RKO (cell line): ENCODE measurements around the gene LITAFD.
"Not testable (repeated sequence)": the region's sequence is repeated elsewhere in the genome, so short reads cannot be mapped to it uniquely, and the experiment has no call there.

Source experiments
- DNase-seq: peaks from one replicate; pipeline ENCODE4 v3.0.0-alpha.2; 2016; ENCODE audit warnings: low spot score

LITAFD gene

DNA sequence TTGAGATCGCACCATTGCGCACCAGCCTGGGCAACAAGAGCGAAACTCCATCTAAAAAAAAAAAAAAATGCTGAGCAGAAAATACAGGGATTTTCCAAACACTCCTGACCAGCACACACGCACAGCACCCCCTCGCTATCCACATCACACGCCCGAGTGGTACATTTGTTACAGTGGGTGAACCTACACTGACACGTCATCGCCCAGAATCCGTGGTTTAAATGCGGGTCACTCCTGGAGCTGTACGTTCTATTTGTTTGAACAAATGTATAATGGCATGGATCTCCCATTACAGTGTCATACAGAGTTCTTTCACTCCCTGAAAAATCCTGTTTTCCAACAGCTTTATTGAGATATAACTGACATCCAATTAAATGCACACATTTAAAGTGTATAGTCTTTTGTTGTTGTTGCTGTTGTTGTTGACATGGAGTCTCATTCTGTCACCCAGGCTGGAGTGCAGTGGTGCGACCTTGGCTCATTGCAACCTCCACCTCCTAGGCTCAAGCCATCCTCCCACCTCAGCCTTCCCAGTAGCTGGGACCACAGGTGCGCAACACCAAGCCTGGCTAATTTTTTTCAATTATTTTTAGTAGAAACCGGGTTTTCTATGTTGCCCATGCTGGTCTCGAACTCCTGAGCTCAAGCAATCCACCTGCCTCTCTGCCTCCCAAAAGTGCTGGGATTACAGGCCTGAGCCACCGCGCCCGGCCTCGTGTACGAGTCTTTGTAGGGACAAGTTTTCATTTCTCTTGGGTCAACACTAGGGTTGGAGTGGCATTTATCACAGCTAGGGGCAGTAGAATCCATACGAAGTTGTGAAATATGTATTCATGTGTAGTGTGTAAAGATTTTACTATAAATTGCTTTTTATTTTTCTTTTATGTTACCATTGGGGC, 8.9 kb upstream of the LITAFD start:
- DNase-seq: peak; percentile 38

- not testable (repeated sequence) for DNase-seq
Observed at GRCh38 chr16:8873866-8874195, 8.3 kb upstream of the LITAFD start.

- DNase-seq: no peak
Observed at GRCh38 chr16:8874388-8874787, 7.8 kb upstream of the LITAFD start.

DNA sequence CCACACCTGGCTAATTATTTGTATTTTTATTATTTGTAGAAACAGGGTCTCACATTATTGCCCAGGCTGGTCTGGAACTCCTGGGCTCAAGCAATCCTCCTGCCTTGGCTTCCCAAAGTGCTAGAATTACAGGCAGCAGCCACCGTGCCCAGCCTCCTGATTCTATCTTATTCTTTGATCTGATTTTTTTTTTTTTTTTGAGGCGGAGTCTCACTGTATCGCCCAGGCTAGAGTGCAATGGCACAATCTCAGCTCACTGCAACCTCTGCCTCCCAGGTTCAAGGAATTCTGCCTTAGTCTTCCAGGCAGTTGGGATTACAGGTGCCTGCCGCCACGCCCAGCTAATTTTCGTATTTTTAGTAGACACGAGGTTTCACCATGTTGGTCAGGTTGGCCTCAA, 6.8 kb upstream of the LITAFD start:
- DNase-seq: not testable (repeated sequence)

DNA sequence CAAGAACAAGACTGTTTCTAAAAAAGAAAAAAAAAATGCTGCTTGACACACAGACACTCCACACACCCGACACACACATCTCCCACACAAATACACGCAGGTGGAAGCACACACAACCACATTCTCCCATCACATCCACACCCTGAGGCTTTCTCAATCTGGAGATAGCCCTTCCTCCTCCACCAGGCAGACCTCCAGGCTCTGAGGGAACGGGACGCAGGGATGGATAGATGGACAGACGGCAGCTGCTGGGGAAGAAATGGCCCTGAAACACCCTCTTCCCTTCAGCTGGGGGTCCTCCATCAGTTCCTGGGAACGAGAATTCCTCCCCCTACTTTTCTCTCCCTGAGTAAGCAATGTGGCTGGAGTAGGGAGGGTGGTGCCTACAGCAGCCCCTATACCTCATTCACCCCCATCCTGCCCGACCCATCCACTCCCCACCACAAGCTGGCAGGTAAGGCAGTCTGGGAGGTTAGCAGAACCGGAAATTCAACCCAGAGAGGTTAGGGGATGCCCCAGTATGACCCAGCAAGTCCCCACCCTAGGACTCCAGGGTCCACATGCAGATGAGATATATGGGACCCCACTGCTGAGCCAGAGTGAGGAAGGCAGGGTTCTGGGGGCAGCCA, 4.1 kb upstream of the LITAFD start:
- DNase-seq: no peak

GRCh38 chr16:8878523-8878911, 3.6 kb upstream of the LITAFD start:
- DNase-seq: no peak

- no peak for DNase-seq
Observed at GRCh38 chr16:8880839-8881510, 1.2 kb upstream of the LITAFD start.

DNA sequence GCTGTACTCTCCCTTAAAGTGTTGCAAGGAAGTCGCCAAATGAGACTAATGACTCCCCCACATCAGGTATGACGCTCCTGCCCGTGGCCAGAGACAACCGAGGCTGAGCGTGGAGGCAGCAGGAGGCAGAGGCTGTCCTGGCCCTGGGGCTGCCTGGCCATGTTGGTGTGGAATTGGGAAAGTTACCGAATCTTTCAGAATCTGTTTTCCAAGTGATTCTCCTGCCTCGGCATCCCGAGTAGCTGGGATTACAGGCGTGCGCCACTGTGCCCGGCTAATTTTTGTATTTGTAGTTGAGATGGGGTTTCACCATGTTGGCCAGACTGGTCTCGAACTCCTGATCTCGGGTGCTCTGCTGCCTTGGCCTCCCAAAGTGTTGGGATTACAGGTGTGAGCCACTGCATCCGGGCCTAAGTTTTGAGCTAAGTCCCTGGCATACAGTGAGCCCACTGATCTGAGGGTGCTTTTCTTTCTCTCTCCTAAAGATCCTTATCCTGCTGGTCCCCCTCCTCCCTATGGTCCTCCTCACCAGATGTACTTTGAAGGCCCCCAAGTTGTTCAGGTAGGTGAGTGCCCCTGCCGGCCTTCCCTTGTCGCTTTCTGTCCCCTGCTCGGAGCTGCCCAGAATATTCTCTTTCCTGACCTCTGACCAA, 700 bp downstream of the LITAFD start:
- no peak for DNase-seq

DNA sequence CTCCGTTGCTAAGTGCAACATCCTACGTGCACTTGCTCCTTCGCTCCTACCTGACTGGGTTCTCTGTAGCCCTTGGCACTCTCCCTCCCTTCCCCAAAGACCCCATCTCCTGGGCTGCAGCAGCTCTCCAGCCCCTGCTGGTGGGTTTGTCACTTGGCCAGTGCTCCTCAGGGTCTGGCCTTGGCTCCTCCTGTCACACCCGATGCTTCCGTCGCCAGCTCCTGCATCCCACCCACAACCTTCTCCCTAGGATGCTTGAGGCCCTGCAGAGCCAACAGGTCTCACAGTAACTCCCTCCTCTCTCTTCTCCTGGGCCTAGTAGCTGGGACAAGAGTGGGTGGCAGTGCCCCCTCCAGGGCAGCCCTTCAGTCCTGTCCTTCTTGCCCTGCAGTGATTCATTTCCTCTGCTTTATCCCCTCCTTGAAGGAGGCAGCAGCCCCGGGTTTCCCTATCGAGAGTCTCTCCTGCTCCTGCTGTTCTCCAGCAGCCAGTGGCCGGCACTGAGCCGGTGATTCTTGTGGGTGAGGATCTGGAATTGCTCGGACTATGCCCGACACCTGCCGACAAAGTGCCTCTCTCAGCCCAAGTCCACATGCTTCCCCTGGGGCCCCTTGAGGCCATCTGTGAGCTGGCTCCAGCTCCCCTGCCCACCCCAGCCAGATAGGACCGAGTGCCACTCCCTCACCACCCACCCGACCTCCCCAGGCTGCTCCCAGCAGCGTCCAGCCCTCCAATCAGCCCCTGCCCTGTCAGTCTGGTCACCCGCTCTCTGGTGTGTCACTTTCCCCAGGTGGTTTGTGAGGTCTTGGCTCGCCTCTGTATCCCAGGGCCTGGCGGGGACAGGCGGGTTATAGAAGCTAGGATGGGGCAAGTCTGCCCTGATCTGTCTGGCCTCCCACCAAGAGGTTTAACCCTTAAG, 3.8 kb downstream of the LITAFD start:
- DNase-seq: peak; percentile 45

GRCh38 chr16:8886593-8887430, 4.7 kb downstream of the LITAFD start:
- DNase-seq: no peak

GRCh38 chr16:8887431-8887765, 5.2 kb downstream of the LITAFD start:
- DNase-seq: no peak

DNA sequence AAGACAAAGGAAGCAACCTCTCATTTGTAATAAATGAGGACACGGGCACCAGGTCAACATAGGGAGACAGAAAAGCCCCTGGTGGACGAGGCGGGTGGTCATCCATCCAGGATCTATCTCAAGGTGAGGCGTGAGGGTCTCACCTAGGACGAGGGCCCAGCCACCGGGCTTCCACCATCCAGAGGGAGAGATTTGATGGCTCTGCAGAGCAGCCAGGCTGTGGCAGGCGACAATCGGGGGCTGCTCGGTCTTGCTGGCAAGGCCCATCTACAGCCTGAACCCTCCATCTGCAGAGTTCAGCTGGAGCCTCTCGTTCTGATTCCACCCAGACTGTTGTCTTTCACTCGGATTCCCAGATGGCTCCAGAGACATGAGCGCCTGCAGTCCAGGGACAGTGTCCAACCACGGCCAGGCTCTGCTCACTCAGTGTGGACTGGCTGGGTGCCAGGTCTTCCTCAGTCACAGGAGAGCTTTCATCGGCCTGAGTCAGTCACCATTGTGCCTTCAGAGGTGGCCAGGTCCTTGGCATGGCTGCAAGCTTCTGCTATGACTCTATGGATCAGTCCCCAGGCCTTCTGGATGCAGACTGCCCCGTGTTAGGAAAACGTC, 5.9 kb downstream of the LITAFD start:
- peak; percentile 31 for DNase-seq

DNA sequence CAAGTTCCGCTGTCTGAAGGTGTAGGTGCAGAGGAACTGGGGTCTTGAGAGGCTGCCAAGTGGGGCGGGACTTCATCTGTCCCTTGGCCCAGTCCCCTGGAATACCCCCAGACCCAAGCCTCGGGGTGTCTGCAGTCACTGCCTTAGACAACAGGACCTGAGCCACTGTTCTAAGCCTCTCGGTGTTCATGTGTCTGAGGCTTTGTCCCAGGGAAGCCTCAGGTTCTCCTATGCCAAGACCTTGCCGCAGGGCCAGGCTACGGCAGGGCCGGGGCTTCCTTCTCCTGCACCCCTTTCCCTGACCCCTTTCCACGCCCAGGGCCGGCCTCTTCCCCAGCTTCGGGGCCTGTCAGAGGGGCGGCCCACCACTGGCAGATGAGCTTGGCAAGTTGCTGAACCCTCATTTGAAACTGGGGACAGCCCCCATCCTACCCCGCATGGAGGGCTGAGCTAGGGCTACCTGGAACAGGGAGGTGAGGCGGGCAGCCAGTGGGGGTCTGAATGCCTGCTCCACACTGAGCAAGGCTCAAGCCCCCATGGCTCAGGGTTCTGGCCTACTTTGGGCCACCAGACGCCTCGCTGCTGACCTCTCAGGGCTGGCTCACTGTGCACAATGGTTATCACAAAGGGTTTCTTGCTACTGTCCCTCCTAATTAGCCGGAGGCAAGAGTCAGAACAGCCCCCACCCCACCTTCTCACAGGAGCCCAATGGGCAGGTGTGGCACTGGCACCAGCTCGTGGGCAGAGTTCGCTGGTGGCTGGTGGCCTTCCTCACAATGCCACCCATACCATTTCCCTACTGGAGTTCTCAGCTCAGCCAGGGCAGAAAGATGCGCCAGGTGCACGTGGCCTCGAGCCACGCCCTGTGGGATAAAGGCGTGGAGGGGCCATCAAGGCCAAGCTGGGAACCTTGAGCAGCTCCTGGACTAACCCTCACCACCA, 7.1 kb downstream of the LITAFD start:
- no peak for DNase-seq

GRCh38 chr16:8889893-8890548, 7.9 kb downstream of the LITAFD start:
- DNase-seq: no peak

DNA sequence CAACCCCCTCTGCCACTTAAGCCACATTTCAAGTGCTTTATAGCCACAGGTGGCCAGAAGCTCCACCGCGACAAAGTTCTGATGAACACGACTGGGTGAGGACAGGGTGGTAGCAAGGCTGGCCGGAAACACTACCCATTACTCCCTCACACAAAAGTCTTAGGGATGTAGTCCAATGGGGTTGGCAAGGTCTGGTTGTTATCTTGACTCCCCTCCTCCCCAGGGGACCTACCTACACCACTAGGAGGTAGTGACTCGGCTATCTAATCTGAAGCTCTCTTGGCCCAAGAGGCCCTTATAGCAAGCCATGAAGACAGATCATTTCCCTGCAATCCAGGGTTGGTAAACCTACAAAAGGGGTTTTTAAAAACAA, 8.4 kb downstream of the LITAFD start:
- no peak for DNase-seq

DNA sequence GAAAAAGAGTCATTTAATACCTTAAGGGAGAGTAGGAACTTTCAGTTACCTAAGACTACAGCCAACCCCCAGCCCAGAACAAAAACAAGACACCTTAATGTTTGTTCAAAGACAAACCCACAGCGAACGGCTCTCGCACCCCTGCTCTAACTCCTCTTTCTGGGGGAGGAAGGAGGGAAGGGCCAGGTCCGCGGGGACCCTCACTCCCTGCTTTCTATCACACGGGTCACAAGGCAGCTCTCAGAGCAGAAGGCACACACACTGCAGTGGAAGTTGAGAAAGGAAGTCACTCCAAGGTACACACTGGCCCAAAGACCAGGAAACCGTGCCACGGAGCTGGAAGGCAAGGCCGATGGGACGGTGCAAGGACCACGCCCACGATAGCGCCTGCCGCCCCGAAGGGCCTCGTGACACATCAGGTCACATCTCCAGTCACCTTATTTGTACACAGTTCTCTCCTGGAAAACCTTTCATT, 10.0 kb downstream of the LITAFD start:
- DNase-seq: no peak

- no peak for DNase-seq
Observed at GRCh38 chr16:8893426-8893825, 11.3 kb downstream of the LITAFD start.

GRCh38 chr16:8893976-8894690, 12.0 kb downstream of the LITAFD start:
- no peak for DNase-seq
